HEK293 (cell line): Measurements from ENCODE around the gene CFAP99.

Experiments
- CTCF ChIP-seq: fragments of 450-650 bp; formaldehyde crosslinking; IDR thresholded peaks from 2 replicates; pipeline ENCODE4 v1.5.1; 2016; ENCODE audit warnings: missing biosample characterization, missing genetic modification characterization
- ZNF473 ChIP-seq: fragments of 450-650 bp; formaldehyde crosslinking; IDR thresholded peaks from 2 replicates; pipeline ENCODE4 v1.5.1; 2017; ENCODE audit warnings: missing biosample characterization, missing genetic modification characterization

GRCh38 chr4:2408976-2409375 lies 9.8 kb upstream of the CFAP99 start:
- TF ChIP-seq CTCF (no peak), ZNF473 (no peak)
